GM12875 (cell line): ENCODE data around the gene MCF2L.

Source experiments
- H3K4me3 ChIP-seq: one replicate; pipeline ENCODE4 v1.5.1; 2011; ENCODE audit warnings: low read depth, low read length, control low read depth
- TF ChIP-seq, protein P1 (sequence below): IDR thresholded peaks from 2 replicates; pipeline ENCODE4 v1.5.1; 2011; ENCODE audit warnings: low read depth, mild to moderate bottlenecking, control low read depth, inconsistent platforms, low read length, moderate library complexity, borderline replicate concordance; ENCODE audit not compliant: insufficient read depth

MCF2L gene

DNA sequence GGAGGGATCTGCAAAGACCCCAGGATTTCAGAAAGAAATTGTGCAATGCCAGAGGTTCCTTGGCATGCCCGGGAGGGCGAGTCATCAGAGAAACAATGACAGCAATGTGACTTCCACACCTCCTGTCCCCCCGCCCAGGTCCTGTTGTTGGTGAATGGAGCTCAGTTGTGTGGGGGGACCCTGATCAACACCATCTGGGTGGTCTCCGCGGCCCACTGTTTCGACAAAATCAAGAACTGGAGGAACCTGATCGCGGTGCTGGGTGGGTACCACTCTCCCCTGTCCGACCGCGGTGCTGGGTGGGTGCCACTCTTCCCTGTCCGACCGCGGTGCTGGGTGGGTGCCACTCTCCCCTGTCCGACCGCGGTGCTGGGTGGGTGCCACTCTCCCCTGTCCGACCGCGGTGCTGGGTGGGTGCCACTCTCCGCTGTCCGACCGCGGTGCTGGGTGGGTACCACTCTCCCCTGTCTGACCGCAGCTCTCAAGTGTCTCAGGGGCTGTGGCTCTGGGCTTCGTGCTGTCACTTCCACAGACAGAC lies 148.4 kb downstream of the MCF2L start:
- TF ChIP-seq, protein P1, sequence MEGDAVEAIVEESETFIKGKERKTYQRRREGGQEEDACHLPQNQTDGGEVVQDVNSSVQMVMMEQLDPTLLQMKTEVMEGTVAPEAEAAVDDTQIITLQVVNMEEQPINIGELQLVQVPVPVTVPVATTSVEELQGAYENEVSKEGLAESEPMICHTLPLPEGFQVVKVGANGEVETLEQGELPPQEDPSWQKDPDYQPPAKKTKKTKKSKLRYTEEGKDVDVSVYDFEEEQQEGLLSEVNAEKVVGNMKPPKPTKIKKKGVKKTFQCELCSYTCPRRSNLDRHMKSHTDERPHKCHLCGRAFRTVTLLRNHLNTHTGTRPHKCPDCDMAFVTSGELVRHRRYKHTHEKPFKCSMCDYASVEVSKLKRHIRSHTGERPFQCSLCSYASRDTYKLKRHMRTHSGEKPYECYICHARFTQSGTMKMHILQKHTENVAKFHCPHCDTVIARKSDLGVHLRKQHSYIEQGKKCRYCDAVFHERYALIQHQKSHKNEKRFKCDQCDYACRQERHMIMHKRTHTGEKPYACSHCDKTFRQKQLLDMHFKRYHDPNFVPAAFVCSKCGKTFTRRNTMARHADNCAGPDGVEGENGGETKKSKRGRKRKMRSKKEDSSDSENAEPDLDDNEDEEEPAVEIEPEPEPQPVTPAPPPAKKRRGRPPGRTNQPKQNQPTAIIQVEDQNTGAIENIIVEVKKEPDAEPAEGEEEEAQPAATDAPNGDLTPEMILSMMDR = no peak
- no peak overlapping the region for H3K4me3 ChIP-seq

DNA sequence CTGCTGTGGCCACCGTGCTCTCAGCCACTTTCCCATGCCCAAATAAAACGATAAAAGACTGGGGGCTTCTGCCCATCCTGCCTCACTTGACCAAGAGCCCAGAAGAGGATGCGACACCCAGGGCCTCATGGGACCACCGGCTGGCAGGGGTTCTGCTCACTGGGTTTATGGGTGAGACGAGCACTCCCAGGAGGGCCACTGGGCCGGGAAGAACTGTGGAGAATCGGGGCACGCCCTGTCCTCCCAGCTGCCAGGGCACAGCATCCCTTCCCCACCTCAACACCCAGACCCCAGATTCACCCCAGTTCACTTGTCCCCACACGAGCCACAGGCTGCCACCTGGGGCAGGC lies 148.9 kb downstream of the MCF2L start:
- TF ChIP-seq, protein P1 = no peak
- no peak overlapping the region for H3K4me3 ChIP-seq

DNA sequence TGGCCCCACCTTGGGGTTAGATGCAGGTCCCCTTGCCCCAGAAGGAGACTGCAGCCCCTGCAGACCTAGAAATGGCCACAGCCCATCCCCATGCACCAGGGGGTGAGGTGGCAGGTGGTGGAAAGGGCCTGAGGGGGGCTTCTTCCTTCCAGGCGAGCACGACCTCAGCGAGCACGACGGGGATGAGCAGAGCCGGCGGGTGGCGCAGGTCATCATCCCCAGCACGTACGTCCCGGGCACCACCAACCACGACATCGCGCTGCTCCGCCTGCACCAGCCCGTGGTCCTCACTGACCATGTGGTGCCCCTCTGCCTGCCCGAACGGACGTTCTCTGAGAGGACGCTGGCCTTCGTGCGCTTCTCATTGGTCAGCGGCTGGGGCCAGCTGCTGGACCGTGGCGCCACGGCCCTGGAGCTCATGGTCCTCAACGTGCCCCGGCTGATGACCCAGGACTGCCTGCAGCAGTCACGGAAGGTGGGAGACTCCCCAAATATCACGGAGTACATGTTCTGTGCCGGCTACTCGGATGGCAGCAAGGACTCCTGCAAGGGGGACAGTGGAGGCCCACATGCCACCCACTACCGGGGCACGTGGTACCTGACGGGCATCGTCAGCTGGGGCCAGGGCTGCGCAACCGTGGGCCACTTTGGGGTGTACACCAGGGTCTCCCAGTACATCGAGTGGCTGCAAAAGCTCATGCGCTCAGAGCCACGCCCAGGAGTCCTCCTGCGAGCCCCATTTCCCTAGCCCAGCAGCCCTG lies 149.4 kb downstream of the MCF2L start:
- no peak overlapping the region for H3K4me3 ChIP-seq
- TF ChIP-seq, protein P1 = no peak

DNA sequence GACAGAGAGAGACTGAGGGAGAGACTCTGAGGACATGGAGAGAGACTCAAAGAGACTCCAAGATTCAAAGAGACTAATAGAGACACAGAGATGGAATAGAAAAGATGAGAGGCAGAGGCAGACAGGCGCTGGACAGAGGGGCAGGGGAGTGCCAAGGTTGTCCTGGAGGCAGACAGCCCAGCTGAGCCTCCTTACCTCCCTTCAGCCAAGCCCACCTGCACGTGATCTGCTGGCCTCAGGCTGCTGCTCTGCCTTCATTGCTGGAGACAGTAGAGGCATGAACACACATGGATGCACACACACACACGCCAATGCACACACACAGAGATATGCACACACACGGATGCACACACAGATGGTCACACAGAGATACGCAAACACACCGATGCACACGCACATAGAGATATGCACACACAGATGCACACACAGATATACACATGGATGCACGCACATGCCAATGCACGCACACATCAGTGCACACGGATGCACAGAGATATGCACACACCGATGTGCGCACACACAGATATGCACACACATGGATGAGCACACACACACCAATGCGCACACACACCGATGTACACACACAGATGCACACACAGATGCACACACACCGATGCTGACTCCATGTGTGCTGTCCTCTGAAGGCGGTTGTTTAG lies 150.3 kb downstream of the MCF2L start:
- no peak overlapping the region for H3K4me3 ChIP-seq
- TF ChIP-seq, protein P1 = no peak

DNA sequence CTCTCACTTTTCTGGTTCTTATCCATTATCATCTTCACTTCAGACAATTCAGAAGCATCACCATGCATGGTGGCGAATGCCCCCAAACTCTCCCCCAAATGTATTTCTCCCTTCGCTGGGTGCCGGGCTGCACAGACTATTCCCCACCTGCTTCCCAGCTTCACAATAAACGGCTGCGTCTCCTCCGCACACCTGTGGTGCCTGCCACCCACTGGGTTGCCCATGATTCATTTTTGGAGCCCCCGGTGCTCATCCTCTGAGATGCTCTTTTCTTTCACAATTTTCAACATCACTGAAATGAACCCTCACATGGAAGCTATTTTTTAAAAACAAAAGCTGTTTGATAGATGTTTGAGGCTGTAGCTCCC lies 150.8 kb downstream of the MCF2L start:
- no peak overlapping the region for H3K4me3 ChIP-seq
- TF ChIP-seq, protein P1 = no peak

DNA sequence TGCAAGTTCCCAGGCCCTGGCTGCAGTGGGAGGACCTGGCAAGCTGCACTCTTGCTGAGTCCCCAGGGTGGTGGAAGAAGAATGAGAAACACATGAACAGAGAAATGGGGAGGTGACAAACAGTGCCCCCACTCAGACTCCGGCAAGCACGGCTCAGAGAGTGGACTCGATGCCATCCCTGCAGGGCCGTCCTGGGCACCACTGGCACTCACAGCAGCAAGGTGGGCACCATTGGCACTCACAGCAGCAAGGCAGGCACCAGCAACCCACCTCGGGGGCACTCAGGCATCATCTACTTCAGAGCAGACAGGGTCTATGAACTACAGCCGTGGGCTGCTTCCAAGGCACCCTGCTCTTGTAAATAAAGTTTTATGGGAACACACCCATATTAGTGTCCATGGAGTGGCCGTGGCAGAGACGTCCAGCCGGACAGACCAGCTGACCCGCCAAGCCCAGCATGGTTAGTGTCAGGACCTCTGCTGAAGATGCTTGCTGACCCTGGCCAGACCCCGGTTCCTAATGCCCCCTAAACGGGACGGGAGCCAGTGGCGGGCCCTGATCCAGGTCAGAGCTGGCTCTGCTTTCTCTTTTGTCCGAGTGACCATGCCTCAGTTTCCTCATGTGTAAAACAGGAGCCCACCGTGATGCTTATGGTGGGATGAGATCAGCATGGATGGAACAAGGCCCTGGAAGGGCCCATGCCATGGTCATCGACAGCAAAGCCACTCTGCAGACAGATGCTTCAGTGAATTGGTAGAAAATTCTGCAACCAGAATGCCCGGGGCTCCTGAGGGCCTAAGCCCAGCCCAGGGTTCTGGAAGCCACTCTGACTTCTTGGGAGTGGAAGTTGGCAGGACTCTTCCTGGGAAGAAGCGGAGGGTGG lies 151.5 kb downstream of the MCF2L start:
- TF ChIP-seq, protein P1 = no peak
- H3K4me3 ChIP-seq = no peak overlapping the region
